GM19043 (cell line): ENCODE measurements around the gene CHMP4A.
A peak's percentile ranks its signal among the peaks of the same experiment; 100 is the strongest.

Experiments used
- ATAC-seq: cut with Tn5 transposase; IDR thresholded peaks from one replicate; pipeline ENCODE4 v1.9.1; 2021; ENCODE audit warnings: low read depth; ENCODE audit not compliant: unreplicated experiment

The CHMP4A gene

GRCh38 chr14:24198814-24199524, 14.3 kb downstream of the CHMP4A start:
- ATAC-seq: no peak

DNA sequence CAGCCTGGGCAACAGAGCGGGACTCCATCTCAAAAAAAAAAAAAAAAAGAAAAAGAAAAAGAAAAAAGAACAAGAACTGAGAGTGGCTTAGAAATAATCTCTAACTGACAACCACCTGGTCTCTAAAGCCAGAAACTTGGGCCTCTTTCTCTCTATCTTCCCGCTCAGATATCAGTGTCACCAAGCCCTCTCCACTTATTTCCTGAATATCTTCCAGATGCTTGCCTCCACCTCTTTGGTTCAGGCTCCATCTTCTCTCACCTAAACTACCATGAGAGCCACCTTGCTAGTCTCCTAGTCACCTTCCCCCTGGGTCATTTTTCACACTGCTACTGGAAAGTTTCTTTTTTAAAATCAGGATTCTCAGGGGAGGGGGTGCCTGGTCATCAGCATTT, 16.2 kb downstream of the CHMP4A start:
- no peak for ATAC-seq

GRCh38 chr14:24196071-24197055, 16.9 kb downstream of the CHMP4A start:
- ATAC-seq: no peak

- peak; percentile 85 for ATAC-seq
Measured at GRCh38 chr14:24195186-24196070, 17.9 kb downstream of the CHMP4A start, which contains the start of gene TM9SF1. Gene TM9SF1, minus strand, starts transcription at chr14:24195441. Its CDS starts 422 bp downstream, at chr14:24195019.

- no peak for ATAC-seq
Measured at GRCh38 chr14:24194873-24195185, 18.5 kb downstream of the CHMP4A start.

GRCh38 chr14:24194186-24194872, 19.0 kb downstream of the CHMP4A start:
- no peak for ATAC-seq

GRCh38 chr14:24192933-24193332, 20.4 kb downstream of the CHMP4A start:
- ATAC-seq: no peak

GRCh38 chr14:24190416-24190815, 22.9 kb downstream of the CHMP4A start:
- ATAC-seq: no peak

- ATAC-seq: no peak
Measured at GRCh38 chr14:24189460-24189859, 23.8 kb downstream of the CHMP4A start.

DNA sequence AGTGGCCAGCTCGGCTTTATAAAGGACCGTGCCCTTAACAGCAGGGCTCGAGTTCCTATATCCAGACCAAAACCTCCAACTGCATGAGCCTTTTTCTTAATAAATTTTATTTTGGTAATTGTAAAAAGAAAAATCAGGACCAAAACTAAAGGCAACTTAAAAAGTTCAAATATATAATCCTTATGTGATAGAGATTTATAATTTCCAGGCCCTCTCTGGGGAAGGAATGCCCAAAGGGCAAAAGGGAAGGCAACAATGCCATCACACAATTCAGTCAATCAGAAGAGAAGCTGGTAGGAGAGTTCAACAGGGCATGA, 24.3 kb downstream of the CHMP4A start:
- no peak for ATAC-seq

DNA sequence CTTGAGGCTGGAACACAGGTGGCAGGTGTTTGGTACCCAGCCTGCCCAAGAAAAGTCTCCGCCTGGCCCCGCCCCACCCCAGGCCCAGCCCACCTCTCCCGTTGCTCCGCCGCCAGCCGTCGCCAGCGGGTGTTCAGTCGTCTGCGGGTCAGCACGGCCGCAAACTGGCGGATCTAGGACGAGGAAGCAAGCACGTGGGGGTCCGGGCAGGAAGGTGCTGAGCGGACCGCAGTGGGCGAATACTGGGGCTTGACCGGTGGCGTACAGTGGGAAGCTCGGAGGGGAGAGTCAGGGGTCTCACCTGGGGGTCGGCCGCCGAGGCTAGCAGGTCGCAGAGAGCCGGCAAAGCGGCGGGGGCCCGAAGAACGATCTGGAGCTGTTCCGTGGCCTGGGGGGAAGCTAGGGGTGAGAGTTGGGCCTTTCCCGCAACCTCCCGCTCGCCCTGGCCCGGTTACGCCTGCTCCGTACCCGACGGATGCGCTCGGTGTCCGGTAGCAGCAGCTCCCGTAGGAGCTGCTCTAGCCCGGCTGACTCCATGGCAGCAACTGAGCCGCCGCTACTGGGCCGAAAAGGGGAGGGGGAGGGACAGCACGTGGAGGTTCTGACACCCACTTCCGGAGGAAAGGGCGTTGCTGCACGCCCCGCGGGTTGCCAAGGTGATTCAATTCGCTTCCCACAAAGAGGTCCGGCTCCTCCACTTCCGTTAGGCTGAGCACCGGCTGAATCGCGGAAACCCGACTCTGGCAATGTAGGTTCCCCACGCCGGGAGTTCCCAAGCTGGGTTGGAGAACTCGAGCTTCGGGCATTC, 24.8 kb downstream of the CHMP4A start, which contains the start of gene IPO4:
Gene IPO4, minus strand, starts transcription at position 566 of the 808 bp plus-strand sequence. Its CDS starts 29 bp downstream, at position 537.
- ATAC-seq: peak; percentile 88

DNA sequence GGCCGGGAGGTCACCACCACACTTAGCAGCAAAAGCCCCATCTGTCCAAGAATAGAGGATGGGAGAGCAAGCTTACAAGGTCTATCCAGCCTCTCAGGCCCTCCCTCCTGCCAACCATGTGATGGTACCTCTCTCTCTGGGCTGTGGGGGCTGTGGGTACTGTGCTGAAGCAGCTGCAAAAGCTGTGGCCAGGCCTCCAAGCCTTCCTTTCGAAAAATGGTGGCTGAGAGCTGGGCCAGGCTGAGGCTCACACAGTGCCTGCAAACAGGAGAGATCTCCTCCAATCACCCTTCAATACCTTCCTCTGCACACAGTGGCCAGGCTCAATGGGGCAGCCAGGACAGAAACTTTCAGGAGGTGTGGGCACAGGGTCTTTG, 25.8 kb downstream of the CHMP4A start:
- no peak for ATAC-seq

DNA sequence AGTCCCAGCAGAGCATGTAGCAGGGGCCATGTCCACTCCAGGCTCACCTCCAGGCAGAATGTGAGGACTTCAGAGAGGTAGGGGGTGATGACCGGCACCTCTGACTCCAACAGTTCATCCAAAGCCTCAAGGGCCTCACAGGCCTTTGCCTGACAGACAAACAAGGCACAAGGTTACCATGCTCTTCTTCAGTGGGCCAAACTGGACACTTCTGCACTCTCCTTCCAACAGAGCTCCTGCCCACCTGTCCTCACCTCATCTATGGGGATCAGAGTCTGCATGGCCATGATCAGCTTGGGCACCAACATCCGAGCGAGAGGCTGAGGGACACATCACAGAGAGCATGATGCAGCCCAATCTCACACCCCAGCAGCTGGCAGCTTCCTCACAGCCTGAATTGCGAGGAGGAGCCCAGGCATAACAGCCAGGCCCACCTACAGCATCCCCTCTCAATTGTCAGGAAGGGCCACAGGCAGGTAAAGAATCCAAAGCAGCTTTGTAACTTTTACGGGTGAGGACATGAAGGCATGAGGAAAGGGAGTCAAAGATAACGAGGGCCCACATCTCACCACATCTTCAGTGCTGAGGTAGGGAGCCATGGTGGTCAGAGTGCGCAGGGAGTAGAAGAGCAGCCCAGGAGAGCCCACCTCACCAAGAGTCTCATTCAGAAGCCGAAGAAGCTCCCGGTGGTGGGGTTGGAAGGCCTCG, 26.3 kb downstream of the CHMP4A start:
- no peak for ATAC-seq

DNA sequence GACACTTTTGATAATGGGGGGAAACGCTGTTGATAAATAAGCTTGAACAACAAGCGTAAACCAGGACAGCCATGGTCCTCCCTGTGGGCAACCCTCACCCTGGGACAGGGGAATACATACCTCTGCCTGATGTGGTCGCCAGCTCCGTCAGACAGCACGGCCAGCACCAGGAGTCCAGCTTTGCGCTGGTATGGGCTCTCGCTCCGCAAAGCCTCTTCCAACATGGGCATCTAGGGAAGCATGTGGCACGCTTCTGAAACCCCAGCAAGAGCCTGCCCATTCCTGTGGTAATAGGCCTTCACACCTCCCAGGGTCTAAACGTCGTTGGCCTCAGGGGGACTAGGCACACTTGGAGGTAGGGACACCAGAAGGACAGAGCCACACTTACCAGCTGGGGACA, 27.5 kb downstream of the CHMP4A start:
- no peak for ATAC-seq

DNA sequence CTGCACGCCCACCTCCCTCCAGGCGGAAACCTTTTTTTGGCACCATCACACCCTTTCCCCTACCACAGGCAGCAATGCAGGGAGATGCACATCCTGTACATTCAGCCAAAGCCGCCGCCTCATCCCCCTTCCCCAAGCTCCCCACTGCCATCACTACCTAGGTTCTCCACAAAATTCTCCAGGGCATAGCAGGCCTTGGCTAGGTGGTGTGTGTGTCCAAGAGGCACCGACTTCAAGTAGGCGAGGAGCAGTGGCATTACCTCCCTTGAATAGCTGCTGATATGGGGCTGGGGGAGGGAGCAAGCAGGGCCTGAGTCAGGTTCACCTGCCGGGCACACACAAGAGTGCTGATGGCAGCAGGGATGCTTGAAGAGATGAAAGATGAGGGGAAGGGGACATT, 28.3 kb downstream of the CHMP4A start:
- no peak for ATAC-seq

DNA sequence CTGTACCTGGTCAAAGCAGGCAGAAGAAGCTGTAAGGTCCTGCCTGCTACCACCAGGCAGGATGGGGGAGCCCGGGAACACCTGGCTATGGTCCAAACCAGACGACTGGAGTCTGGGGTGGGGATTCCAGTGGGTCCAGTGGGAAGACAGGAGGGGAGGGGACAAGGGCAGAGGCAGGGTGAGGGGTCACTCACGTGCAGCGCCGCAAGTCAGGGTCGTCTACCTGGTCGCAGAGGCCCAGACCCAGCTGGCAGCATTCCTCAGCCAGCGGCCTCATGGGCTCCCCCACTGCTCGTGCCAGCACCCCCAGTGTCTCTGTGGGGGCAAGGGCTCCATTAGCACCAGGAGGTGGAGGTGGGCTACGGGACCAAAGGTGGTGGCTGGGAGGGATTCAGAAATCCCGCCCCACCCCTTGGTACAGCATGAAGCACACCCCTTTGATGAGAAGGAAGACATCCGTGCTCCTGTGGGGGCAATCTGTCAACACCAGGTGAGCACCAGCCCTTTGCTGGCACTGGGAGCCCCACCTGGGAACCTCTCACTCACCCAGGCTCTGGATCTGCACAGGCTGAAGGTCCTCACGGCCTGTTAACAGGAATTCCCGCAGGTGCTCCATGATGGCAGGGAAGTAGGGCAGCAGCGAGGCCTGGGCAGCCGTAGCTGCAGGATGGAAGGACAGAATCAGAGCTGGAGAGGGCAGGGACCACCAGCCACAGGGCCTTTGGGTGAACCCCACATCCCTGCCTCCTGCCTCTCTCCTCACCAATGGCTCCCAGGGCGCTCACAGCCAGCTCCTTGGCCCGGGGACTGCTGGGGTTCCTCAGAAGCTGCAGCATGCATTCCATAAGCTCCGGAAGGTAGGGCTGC, 29.0 kb downstream of the CHMP4A start:
- ATAC-seq: no peak

GRCh38 chr14:24183014-24183481, 30.2 kb downstream of the CHMP4A start:
- no peak for ATAC-seq
